B cell (primary cell): Measurements from ENCODE around the gene HDC.

Experiments
- CTCF ChIP-seq: fragments of 200-600 bp; IDR thresholded peaks from one replicate; pipeline ENCODE4 v1.8.0; 2022; ENCODE audit warnings: antibody characterized with exemption, mild to moderate bottlenecking
- EZH2 ChIP-seq: IDR thresholded peaks from 2 replicates; pipeline ENCODE4 v1.6.1; 2012; ENCODE audit warnings: borderline replicate concordance, low read depth, mild to moderate bottlenecking, moderate library complexity, low read length; ENCODE audit not compliant: insufficient read depth, poor library complexity, severe bottlenecking

- no peak for TF ChIP-seq CTCF
- TF ChIP-seq EZH2 = no peak
These were observed 20.4 kb downstream of the HDC start for GRCh38 chr15:50244959-50245624.
